Activated CD4-positive, alpha-beta T cell treated with anti-CD3 and anti-CD28 coated beads, Interleukin-2, amount 50 U/mL, for 1 hour (primary cell): ENCODE data around the gene ARSB.
"Not testable (repeated sequence)": the region's sequence is repeated elsewhere in the genome, so short reads cannot be mapped to it uniquely, and the experiment has no call there.

Experiments used
- DNase-seq: peaks from one replicate; pipeline ENCODE4 v3.0.0-alpha.2; 2020

The ARSB gene

DNA sequence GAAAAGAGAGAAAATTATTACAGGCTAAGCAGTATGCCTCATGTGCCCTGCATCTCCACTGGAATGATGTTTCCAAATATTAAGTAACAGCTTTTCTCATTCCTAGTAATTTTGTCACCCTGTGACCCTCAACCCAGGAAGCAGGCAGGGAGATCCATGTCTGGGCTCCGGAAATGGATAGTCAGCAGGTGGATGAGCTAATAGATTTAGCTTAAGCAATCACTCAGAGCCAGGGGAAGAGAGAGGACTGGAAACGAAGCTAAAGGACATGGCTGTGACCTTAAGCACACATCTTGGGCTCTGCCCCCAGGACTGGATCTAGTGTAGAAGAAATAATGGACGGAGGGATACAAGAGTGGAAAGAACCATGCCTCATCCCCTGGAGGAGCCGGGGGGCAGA is 89.5 kb downstream of the ARSB start:
- no peak for DNase-seq

DNA sequence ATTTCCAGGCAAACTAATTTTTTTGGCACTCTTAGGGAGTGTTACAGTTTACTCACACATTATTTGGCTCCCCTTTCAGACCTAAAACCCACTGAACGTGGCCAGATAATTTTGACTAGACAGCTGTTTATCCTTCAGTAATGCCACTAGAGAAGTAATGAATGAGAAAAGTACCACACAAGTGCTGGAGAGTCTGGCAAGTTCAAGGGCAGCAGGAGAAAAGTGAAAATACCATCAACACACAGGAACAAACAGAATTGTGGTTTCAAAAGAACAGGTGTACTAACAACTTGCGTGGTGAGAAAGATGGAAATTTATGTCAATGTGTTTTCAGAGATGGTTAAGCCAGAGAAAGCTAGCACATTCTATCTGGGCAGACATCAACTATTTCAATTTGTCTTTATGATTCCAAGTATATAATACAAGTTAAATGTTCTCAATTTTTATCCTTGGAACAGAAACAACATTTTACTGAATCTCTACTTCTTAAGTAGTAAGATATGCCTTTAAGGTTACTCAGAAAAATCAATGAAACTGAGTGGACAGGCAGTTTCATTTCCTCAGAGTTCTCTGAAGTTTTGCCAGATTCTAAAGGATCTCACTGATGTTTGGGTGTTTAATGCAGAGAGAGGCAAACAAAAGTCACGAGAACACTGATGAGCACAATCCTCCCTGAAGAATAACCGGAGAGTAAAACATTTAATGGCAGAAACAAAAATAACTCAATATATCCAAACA is 91.0 kb downstream of the ARSB start:
- DNase-seq = no peak

DNA sequence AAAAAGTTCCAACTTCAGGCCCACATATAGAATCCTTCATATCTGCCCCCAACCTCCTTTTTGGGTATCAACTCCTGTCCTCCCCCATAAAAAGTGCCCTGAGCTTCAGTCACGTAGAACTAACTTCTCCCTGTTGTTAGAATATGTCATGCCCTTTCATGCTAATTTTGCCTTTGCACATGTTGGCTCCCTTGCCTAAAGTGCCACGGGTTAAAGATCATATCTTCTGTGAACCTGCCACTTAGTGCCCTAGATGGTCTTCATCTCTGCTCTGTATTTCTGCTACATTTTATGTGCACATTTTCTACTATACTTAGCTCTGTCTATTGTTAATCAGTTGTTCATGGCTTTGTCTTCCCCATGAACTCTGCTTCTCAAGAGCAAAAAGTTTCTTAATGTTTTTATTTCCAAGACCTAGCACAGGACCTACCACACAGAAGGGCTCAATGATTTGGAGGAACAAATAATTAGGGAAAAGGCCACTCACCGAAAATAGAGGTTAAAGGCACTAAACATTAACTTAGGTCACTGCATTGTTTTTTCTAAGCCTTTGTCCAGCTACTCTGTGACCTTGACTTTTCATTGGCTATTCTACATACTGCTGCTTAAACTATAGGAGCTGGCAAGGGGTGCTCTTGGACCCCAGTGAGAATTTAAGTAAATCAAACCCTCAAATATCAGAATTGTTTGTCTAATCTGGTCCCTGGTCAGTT is 94.3 kb downstream of the ARSB start:
- DNase-seq = no peak

DNA sequence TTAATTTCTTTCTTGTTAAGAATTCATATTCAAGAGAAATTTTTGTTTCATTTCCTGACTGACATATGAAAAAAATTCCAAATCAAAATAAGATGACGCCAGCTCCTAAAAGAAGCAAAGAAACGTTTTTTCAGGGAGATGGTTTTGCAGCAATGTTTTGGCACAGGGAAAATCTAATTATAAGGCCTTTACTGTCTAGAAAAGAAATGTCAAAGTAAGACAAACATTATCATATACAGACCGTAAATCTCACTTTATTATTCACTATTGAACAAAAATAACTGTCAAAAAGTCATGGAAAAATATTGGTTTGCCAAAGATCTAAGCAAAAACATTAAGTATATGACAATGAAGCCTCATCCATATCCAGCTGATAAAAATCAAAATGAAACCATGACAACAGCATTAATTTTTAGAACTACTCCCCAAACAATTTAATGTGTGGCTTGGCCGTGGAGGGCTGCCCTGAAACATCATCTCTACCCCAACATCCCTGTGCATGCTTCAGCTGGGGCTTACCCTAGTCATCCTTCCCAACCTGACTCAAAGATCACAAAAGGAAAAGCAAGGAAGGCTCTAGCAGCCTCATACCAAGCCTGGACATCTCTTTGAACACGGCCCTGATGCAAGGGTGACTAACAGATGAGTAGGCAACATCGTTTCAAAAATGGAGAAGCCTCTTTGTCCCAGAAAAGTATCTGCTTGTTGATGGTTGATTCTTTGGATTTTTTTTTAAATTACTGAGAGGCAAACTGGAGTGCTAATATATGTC is 95.6 kb downstream of the ARSB start:
- no peak for DNase-seq

DNA sequence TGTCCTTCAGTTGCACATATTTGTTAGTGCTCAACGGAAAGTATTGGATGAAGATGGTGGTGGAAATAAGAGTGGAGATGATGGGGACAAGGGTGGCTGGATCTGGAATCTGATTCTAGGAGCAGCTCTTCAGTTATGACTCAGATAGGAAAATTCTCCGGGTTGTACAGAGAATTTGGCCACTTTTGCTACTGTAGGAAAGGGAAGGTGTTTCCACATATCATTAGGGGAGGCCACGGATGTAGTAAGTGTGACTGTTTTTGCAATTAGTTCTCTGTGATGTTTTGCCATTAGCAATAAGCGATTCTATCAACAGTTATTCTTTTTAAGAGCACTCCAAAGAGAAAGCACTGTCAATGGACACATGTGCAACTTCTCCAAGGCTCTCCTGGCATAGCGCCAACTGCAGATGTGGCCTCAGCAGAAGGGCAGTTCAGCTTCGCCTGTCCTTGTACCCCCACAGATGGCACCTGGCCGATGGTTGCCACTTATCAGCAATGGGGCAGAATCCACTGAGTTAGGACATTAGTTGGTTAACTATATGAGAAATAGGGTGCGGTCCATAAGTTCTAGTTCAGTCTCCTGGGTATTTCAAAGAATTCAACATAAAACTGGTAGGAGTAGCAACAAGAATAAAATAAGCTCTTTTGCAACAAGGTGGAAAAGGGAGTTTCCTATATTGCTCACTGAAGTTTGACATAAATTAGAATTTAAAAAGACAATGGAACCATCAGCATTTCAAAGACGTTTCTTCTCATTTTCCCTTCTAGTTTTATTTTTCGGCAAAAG is 96.3 kb downstream of the ARSB start:
- DNase-seq = no peak

DNA sequence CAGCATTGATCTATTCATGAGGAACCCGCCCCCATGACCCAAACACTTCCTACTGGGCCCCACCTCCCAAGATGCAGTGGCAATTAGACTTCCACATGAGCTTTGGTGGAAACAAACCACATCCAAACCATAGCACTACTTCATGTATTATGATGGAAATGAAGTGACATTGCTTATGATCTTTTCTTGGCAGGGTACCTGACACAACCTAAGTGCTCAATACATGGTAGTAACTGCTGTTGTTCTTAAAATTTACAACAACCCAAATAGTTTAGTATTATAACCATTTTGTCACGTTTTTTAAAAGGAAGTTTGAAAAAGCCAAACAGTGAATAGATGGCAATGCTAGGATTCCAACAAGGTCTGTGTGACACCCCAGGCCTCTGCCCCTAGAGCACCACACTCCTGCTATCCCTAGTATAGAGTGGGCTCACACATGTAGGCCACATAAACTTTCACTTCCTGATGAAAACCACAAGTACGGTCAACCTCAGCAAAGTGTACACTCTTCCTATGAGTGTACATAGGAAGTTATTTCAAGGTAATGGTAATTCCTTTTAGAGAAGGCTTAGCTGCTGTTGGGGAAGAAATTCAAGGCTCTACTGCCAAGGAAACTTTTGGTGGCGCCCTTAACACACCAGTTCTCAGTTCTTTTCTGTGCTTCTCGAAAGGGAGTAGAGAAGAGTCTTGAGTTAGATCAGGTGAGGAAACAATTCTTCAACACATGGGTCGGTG is 97.6 kb downstream of the ARSB start:
- DNase-seq = no peak

DNA sequence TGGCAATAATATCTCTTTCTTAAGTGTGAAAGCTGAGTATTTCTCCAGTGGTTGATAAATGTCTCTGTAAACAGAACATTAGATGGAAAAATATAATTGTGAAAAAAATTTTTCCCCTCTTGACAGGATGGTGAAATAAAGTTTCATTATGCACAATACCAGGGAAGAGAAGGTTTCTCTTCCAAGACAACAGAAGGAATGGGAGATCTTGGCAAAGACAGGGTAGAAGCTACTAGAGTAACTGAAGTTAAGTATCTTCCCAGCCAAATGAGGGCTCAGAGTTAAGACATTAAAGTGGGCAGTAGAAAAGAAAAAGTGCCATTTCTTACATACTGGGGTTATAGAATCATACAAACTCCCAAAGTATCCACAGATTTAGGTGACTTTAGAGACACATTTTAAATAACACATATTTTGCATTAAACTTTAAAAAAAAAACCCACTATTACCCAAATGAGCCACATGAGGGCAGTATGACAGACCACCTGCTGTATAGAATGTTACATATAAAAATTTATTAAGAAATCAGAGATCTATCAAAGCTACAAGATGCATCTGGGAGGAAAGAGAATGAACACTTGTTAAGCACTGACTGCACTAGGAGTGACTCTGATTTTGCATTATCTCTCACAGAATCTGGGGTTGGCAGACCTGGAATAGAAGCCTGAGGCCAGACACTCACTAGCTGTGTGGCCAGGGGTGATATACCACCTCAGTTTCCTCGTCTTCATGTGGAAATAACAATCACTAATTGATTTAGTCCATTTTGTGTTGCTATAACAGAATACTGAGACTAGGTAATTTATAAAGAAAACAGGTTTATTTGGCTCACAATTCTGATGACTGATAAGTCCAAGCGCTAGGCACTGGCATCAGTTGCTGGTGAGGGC is 98.5 kb downstream of the ARSB start:
- DNase-seq = no peak

DNA sequence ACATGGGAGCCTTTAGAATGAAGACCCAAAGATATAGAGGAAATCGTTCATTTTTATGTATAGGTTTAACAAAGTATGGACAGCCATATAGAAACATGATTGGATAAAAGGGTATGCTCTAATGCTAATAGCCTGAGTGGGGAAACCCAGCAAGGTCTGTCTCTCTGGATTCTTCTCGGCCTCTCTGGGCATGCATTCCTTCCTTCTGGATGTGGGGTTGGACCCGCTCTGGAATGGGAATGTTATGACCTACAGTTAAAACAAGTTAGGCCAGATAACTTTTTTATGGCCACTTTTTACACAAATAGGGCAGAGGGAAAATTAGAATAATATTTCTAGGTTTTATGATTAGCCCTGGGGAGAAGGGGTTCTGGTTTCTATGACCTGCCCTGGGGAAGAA is 103.2 kb downstream of the ARSB start:
- DNase-seq = no peak

DNA sequence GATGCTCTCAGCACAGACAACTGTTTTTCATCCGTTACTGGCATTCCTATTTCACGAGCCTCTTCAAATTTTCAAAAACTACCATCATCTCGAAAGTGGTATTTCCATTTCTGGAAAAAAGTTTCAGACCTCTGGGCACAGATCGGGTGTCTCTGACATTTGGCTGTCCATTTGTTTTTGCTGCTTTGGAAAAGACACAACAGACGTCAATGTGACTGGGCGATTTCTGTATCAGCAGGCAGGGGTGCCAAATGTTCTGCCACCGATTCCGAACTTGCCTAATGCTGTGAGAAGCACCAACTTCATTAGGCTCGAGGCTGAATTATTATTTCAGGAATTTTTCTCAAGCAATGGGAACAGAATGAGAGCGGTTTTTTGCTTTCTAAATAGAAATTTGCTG is 105.6 kb downstream of the ARSB start:
- DNase-seq = no peak

DNA sequence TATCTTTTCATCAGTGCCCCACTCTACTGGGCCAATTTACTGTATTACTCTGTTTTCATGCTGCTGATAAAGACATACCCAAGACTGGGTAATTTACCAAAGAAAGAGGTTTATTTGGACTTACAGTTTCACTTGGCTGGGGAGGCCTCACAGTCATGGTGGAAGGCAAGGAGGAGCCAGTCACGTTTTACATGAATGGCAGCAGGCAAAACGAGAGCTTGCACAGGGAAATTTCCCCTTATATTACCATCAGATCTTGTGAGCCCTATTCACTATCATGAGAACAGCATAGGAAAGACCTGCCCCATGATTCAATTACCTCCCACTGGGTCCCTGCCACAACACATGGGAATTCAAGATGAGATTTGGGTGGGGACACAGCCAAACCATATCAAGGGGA is 119.0 kb downstream of the ARSB start:
- not testable (repeated sequence) for DNase-seq

DNA sequence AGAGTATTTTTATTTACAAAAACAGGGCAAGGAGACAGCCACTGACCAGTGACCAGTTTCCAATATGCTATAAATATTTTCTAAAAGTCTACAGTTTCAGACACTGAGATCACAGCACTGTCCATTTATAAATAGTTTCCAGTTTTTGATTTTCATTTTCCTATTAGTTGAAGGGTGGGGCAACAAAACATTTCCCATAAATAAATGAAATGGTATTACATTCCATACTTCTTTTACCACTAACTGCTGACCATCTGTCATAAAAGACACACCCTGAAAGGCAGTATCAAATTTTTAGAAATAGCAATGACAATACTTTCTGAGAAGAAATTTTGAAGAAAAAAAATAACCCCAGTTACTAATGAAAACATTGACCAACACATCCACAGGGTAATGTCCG is 126.7 kb downstream of the ARSB start:
- no peak for DNase-seq

DNA sequence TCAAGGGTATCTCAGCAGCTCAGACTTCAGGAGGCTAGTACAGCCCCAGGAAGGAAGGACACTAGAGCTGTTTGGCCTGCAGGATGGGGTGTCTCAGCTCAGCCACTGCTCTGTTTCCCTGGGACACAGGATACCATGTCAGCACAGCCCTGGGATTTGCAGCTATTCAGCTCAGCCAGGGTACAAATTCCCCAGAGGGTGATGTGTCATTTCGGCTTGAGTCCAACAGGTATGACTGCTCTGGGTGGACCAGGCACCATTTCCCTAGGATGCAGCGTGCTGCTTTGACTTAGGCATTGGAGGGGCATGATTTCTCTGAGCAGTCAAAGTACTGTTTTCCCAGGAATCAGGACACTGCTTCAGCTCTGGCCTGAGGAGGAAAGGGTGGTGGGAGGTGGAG is 130.1 kb downstream of the ARSB start:
- no peak for DNase-seq

DNA sequence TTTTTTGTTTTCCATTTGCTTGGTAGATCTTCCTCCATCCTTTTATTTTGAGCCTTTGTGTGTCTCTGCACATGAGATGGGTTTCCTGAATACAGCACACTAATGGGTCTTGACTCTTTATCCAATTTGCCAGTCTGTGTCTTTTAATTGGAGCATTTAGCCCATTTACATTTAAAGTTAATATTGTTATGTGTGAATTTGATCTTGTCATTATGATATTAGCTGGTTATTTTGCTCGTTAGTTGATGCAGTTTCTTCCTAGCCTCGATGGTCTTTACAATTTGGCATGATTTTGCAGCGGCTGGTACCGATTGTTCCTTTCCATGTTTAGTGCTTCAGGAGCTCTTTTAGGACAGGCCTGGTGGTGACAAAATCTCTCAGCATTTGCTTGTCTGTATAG is 133.2 kb downstream of the ARSB start:
- not testable (repeated sequence) for DNase-seq

DNA sequence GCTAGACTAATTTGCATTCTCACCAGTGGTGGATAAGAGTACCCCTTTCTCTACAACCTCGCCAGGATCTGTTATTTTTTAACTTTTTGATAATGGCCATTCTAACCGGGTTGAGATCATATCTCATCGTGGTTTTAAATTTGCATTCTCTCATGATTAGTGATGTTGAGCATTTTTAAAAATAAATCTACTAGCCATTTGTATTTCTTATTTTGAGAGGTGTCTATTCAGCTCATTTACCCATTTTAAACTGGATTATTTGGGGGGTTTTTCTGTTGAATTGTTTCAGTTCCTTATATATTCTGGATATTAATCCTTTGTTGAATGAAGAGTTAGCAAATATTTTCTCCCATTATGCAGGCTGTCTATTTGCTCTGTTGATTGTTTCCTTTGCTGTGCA is 139.6 kb downstream of the ARSB start:
- DNase-seq = no peak

DNA sequence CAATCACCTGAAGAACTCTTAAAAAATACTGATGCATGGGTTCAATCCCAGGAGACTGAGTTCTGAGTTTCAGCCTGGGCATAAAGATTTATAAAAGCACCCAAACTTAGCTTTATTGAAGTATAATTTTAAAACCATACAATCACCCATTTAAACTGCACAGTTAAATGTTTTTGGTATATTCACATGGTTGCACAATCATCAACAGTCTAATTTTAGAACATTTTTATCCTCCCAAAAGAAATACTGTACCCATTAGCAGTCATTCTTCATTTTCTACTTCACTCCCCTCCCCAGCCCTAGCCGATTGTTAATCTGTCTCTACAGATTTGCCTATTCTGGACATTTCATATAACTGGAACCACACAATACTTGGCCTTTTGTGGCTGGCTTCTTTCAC is 141.7 kb downstream of the ARSB start:
- no peak for DNase-seq

DNA sequence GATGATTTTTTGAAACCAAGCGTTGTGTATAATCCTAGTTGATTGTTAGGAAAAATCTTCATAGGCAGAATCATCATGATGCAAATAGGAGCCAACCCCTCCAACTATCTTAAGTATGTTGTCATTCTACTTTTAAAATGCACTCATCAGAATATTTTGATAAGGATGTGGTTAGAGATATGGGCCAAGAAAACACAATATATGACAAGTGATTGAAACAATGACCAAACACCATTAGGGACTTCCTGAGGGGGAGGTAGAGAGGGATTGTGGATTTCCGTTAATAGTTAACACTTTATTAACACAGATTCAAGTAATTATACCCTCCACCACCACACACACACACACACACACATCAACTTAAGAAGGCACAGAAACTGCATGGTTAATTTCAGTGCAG is 143.3 kb downstream of the ARSB start:
- DNase-seq = no peak

DNA sequence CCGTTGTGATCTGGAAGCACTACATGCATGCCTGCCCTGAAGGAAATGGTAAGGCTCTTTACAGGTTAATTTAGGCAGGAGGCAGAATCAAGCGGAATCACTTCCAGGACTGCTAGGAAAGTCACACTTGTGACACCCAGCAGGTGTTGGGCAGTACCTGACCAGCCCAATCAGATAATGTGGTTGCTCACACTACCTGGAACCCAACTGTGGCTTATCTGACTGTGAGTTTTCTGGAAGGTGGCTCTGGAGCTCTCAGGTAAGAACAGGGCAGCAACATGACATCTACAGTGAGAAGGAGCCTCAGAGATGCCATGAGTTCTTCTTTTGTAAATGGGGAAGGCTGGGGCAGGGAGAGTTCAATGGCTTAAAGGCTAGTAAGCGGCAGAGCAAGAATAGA is 146.4 kb downstream of the ARSB start:
- DNase-seq = no peak

DNA sequence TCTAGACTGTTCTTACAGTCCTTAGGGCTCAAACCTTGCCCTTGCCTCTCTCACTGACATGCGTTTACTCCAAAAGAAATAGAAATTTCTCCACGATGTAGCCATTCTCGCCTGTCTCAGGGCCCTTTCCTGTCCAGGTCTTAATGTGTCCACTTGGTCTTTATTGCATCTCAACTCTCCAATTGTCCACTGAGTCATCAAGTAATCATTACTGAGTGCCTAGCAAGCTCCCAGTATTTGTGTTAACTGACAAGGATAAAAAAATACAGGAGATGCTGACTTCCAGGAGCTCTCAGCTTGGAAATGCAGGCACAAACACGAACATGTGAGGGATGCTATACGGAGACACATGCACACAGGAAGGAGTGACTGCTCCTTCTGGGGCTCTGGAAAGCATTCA is 147.3 kb downstream of the ARSB start:
- DNase-seq = no peak

DNA sequence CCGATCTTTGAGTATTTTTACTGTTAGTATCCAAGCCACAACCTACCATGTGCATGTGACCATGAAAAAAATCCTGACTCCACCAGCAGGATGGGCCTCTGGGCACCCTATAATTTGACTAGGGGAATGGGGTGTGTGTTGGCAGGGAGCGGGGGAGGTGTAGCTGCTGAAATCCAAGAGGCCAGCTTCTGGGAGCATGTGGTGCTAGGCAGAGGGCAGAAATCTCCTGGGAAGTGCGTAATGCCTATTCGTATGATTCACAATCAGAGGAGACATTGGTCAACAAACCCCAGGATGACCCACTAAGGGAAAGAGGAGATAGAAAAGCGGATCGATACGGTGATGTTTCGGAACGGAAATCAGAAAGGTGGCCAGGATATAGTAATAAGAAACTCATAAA is 149.9 kb downstream of the ARSB start:
- no peak for DNase-seq

DNA sequence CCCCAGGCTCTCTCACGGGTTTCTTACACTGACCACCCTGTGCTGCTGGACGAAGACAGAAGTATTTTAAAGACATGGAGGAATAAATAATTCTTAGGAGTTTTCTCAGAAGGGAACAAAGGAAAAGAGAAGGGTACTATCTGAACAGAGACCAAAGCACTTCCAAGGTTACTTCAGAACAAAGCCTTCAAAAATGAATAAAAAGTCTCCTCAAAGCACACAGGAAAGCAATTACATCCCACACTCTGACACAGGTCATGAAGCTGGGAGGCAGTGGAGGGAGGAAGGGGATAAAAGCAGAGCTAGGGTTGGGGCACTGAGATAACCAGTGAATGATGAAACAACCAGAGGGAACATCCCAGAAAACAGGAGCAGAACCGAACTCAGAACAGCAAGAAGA is 151.8 kb downstream of the ARSB start:
- no peak for DNase-seq

DNA sequence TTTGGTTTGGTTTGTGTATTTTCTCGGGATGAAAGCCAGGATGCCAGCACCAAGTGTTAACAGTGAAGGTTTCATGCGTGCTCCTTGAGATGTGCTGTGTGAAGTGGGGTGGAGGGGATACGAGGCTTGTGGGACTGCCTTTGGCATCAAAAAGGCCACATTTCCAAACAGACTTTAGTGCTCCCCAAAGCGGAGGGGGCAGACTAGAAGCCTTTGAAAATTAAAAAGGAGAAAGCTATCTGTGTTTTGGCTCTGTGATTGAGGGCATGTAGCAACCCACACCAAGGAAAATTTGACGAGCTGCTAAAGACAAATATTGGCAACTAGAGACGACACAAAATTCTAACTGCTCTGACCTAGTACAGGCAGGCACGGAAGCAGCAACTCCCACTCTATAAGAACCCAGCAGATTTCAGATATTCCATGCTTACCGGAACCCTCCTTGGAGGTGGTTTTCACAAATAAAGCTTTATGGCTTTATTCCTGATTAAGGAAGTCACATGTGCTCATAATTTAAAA is 154.5 kb downstream of the ARSB start:
- DNase-seq = no peak
